DND-41 (cell line): ENCODE data around the gene THAP2.

Experiments used
- ATAC-seq: fragments of 200-7000 bp; cut with Tn5 transposase; 3 replicates; pipeline ENCODE4 v1.9.1; 2021; ENCODE audit warnings: low read depth; ENCODE audit not compliant: insufficient read depth
- DNase-seq: peaks from one replicate; pipeline ENCODE4 v3.0.0-alpha.2; 2020
- H2AFZ ChIP-seq: 2 replicates; pipeline ENCODE4 v1.6.0; 2012; ENCODE audit warnings: low read depth, low read length
- H3K27ac ChIP-seq: 2 replicates; pipeline ENCODE4 v1.5.1; 2012; ENCODE audit warnings: low read length, inconsistent platforms
- H3K27me3 ChIP-seq: fragments of 200-600 bp; sonication (generic); 2 replicates; pipeline ENCODE4 v1.6.0; 2012; ENCODE audit warnings: low read length, mild to moderate bottlenecking, inconsistent platforms; ENCODE audit not compliant: insufficient read depth, poor library complexity
- H3K36me3 ChIP-seq: 2 replicates; pipeline ENCODE4 v1.5.1; 2012; ENCODE audit warnings: low read length, inconsistent platforms; ENCODE audit not compliant: insufficient read depth
- H3K4me1 ChIP-seq: 2 replicates; pipeline ENCODE4 v1.5.1; 2012; ENCODE audit warnings: mild to moderate bottlenecking, low read length; ENCODE audit not compliant: insufficient read depth
- H3K4me2 ChIP-seq: 2 replicates; pipeline ENCODE4 v1.6.0; 2012; ENCODE audit warnings: mild to moderate bottlenecking, moderate library complexity, low read length, inconsistent platforms; ENCODE audit not compliant: insufficient read depth
- H3K4me3 ChIP-seq, 2 experiments: fragments of 200-600 bp in 1 of 2; shearing (Covaris generic) in 1 of 2; 2 replicates each; pipeline ENCODE4 v1.5.1; 2012 to 2016; ENCODE audit warnings: inconsistent platforms in 2 of 2, low read length in 2 of 2, mild to moderate bottlenecking in 2 of 2, low read depth in 1 of 2, moderate library complexity in 1 of 2
- H3K79me2 ChIP-seq: 2 replicates; pipeline ENCODE4 v1.6.0; 2012; ENCODE audit warnings: low read length, inconsistent platforms; ENCODE audit not compliant: insufficient read depth
- H3K9ac ChIP-seq: 2 replicates; pipeline ENCODE4 v1.6.0; 2012; ENCODE audit warnings: low read depth, mild to moderate bottlenecking, inconsistent platforms, low read length, moderate library complexity
- H3K9me3 ChIP-seq: 2 replicates; pipeline ENCODE4 v1.5.1; 2012; ENCODE audit warnings: low read length, moderate library complexity, mild to moderate bottlenecking, inconsistent platforms; ENCODE audit not compliant: insufficient read depth, severe bottlenecking
- H4K20me1 ChIP-seq: 2 replicates; pipeline ENCODE4 v1.6.0; 2012; ENCODE audit warnings: low read length; ENCODE audit not compliant: insufficient read depth
- CTCF ChIP-seq: IDR thresholded peaks from 2 replicates; pipeline ENCODE4 v1.5.1; 2012; ENCODE audit warnings: borderline replicate concordance, low read length, moderate library complexity, mild to moderate bottlenecking; ENCODE audit not compliant: poor library complexity, severe bottlenecking; ENCODE audit errors: extremely low read depth
- EZH2 ChIP-seq: IDR thresholded peaks from 3 replicates; pipeline ENCODE4 v1.6.1; 2012; ENCODE audit warnings: borderline replicate concordance, low read depth, mild to moderate bottlenecking, moderate library complexity, low read length, inconsistent platforms; ENCODE audit not compliant: severe bottlenecking

Gene THAP2

DNA sequence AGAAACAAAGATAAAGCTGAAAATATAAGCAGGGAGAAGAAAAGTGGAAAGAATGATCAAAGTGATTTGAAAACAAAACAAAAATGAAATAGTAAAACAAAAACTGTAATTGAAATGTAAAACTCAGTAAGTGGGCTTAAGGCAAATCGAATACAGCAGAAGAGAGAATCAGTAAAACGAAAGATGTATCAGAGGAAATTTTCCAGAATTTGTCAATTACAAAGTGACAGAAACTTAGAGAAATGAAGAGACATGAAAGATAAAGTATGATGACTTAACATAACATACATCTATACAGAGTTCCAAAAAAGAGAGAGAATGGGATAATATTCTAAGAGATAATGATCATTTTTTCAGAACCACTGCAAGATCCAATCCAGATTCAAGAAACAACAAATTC lies 11.0 kb upstream of the THAP2 start:
- H3K4me1 ChIP-seq: peaks cover 8% of the 10 kb centered on the region
- H3K4me2 ChIP-seq: no peak overlapping the region
- peaks cover 80% of the 10 kb centered on the region for H3K36me3 ChIP-seq
- no peak for TF ChIP-seq CTCF
- no peak for TF ChIP-seq EZH2
- H3K9me3 ChIP-seq: no peaks in the 10 kb centered on the region
- H3K27ac ChIP-seq: no peak overlapping the region
- peaks cover 14% of the 10 kb centered on the region; the same call in 1 of the 2 replicates for H4K20me1 ChIP-seq
- H3K4me3 ChIP-seq: no peak overlapping the region
- H3K9ac ChIP-seq: no peak overlapping the region
- H2AFZ ChIP-seq: no peak overlapping the region
- ATAC-seq (no peak), DNase-seq (no peak)
- peaks cover 84% of the 10 kb centered on the region for H3K79me2 ChIP-seq
- H3K27me3 ChIP-seq: no peaks in the 10 kb centered on the region

DNA sequence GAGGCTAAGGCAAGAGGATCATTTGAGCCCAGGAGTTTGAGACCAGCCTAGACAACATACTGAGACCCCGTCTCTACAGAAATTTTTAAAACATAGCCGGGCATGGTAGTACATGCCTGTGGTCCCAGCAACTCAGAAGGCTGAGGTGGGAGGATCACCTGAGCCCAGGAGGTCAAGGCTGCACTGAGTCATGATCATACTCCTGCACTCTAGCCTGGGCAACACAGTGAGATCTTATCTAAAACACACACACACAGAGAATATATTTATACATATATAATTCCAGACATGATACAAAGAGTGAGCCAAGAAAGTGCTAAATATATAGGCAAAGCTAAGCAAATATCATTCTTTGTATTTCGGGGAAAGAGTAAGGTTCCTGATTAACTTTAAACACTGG lies 9.9 kb upstream of the THAP2 start:
- Histone ChIP-seq H3K4me1 (peaks cover 8% of the 10 kb centered on the region), H3K79me2 (peaks cover 85% of the 10 kb centered on the region), H3K4me3 (no peak overlapping the region), H3K4me2 (no peak overlapping the region), H3K27ac (no peak overlapping the region), H3K9me3 (no peaks in the 10 kb centered on the region), H3K9ac (no peak overlapping the region), H2AFZ (no peak overlapping the region), H4K20me1 (peaks cover 14% of the 10 kb centered on the region; the same call in 1 of the 2 replicates), H3K36me3 (peaks cover 81% of the 10 kb centered on the region), H3K27me3 (no peaks in the 10 kb centered on the region)
- TF ChIP-seq EZH2 (no peak), CTCF (no peak)
- ATAC-seq: no peak
- no peak for DNase-seq

DNA sequence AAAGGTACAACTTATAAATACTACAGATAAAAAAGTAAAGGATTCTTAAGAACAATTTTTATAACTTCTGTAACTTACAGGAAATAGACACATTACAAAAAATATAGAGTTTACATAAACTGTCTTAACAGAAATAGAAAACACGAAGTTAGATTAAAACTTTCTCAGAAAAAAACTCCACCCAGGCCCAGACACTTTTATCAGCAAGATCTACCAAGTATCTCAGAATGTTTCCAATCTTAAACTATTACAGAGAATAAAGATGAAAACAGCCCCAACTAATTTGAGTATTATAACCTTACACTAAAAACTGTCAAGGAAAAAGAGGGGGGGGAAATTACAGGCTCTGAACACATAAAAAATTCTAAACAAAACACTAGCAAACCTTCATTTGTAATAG lies 8.6 kb upstream of the THAP2 start:
- H3K9ac ChIP-seq: no peak overlapping the region
- peaks cover 88% of the 10 kb centered on the region for H3K79me2 ChIP-seq
- no peaks in the 10 kb centered on the region for H3K27me3 ChIP-seq
- no peak overlapping the region for H3K27ac ChIP-seq
- H3K4me1 ChIP-seq: peaks cover 8% of the 10 kb centered on the region
- H3K4me2 ChIP-seq: peak overlapping the region; percentile 21; the same call in 1 of the 2 replicates
- peaks cover 86% of the 10 kb centered on the region for H3K36me3 ChIP-seq
- ATAC-seq (no peak), DNase-seq (no peak)
- H2AFZ ChIP-seq: no peak overlapping the region
- H4K20me1 ChIP-seq: peaks cover 12% of the 10 kb centered on the region; the same call in 1 of the 2 replicates
- H3K9me3 ChIP-seq: no peaks in the 10 kb centered on the region
- H3K4me3 ChIP-seq: no peak overlapping the region
- TF ChIP-seq EZH2 (no peak), CTCF (no peak)

GRCh38 chr12:71655907-71656306 lies 8.2 kb upstream of the THAP2 start:
- Histone ChIP-seq H3K4me3 (no peak overlapping the region; a peak in 1 of 4 replicates), H3K4me2 (peak overlapping the region; percentile 21; the same call in 1 of the 2 replicates), H4K20me1 (peaks cover 9% of the 10 kb centered on the region; the same call in 1 of the 2 replicates), H3K27me3 (no peaks in the 10 kb centered on the region), H3K27ac (no peak overlapping the region), H3K4me1 (peaks cover 9% of the 10 kb centered on the region), H3K79me2 (peaks cover 87% of the 10 kb centered on the region), H3K36me3 (peaks cover 84% of the 10 kb centered on the region), H3K9me3 (no peaks in the 10 kb centered on the region), H3K9ac (no peak overlapping the region), H2AFZ (no peak overlapping the region)
- DNase-seq (no peak), ATAC-seq (no peak)
- TF ChIP-seq CTCF: no peak
